Left hindlimb (tissue), 1 donor: ENCODE data around the gene FCHO2.

Source experiments
- DNase-seq: peaks from one replicate; pipeline ENCODE4 v3.0.0-alpha.2; 2018

FCHO2 gene

GRCh38 chr5:73116506-73116905 lies 160.7 kb downstream of the FCHO2 start:
- no peak for DNase-seq

DNA sequence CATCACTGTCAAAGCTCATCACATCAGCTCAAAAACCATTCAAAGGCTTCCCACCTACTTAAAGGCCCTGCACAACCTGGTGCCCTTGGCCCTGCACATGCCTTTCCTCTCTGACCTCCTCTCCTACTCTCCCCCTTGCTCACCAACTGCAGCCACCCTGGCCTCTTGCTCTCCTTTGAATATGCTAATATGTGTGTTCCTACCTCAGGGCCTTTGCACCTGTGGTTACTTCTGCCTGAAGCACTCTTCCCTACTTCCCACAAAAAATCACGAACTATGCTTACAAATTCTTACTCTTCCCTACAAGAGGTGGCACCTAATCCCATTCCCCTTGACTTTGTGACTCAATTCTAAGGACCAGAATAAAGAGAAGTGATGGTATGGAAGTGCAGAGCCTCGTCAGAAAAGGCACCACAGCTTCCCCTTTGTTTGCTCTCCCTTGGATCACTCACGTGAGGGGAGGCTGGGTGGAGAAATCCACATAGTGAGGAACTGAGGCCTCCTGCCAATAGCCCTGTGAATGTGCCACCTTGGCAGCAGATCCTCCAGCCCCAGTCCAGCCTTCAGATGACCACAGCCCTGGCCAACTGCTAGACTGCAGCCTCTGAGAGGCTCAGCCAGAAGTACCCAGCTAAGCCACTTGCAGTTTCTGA lies 161.4 kb downstream of the FCHO2 start:
- no peak for DNase-seq

DNA sequence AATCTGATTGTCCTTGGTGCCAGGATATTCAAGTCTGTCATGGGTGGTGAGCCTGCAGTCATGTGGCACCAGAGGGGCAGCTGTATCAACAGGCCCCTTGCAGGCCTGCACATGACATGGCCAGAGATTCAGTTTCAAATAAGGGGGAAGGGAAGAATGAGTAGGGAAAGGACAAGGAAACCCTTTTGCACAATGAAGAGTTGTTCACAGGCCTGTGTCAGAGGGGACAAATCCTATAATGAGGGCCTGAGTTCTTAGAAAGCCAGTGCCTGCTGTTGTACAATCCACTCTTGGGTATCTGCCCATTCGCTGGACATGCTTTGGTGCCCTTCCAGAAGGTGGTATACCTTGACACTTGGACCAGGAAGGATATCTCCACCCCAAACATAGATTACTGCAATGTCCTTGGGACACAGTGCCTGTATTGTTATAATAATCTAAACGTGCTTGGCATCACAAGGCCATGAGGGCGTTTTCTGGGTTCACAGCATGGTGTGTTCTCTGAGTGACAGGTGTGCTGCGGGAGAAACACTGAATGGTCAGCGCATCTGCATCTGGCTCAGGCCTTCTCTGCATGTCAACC lies 162.6 kb downstream of the FCHO2 start:
- no peak for DNase-seq

GRCh38 chr5:73119451-73120157 lies 163.8 kb downstream of the FCHO2 start:
- no peak for DNase-seq

GRCh38 chr5:73120222-73121118 lies 164.6 kb downstream of the FCHO2 start, which contains the start of gene TMEM171:
Gene TMEM171 (plus strand): TSS chr5:73120575. CDS start chr5:73123374, 2,799 bp downstream.
- peak; percentile 46 for DNase-seq

DNA sequence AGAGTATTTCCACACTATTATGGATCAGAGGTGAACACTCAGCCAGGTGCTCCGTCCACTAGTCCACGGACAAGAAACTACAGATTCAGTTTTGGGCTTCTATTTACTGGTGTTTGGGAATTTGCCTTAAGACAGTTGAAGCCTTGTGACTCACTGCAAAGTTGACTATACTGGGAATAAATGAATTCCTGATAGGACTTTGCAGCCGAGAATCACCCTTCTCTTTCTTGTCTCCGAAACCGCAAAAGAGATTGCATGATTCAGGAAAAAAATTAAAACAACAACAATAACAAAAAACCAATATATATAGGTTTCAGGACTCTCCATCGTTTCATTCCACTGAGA lies 165.2 kb downstream of the FCHO2 start:
- DNase-seq, result no peak

DNA sequence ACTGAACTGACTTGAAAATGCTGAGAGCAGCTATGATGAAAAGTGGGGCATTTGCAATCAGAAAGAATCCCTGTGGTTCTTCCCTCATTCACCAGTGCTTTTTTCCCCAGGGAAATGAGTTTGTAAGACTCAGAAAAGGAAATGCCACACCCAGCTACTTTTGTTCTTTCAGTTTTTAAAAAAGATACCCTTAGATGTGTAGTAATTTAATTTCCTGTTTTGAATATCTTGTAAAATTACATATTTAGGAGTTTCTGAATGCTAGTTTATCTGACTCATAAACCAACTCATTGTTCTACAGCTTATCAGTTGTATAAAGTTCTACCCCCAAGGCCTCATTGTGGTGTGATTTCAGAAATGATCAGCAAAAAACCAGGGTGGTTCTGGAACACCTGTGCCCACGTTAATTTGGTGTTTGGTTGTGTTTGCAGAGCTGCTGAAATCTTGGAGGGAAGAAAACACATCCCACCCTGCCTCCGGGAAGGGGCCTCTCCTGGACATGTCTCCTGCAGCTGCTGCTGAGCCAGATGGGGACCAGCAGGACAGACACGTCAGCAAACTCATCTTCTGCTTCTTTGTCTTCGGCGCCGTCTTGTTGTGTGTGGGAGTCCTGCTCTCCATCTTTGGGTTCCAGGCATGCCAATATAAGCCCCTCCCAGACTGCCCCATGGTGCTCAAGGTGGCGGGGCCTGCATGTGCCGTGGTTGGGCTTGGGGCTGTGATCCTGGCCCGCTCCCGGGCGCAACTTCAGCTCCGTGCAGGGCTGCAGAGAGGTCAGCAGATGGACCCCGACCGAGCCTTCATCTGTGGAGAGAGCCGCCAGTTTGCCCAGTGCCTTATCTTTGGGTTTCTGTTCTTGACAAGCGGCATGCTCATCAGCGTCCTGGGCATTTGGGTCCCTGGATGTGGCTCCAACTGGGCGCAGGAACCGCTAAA lies 167.3 kb downstream of the FCHO2 start:
- no peak for DNase-seq

GRCh38 chr5:73125289-73125688 lies 169.4 kb downstream of the FCHO2 start:
- DNase-seq, result no peak

DNA sequence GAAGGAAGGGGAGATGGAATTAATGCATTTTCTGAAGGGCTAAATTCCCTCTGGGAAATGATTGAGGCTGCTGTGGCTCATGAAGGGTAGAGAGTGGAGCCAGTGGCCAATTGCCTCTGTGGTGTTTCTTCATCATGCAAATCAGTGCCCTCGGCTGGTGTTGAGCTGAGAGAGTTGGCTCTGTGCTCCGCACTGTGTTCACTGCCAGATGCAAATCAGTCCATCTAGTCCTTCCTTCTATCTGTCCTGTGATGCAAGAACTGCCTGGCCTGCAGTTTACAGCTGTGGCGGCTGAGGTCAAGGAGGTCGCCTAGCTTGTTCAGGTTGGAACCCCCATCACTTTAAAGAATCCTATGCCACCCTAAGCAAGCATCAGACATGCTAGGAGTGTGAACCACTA lies 170.5 kb downstream of the FCHO2 start:
- no peak for DNase-seq

DNA sequence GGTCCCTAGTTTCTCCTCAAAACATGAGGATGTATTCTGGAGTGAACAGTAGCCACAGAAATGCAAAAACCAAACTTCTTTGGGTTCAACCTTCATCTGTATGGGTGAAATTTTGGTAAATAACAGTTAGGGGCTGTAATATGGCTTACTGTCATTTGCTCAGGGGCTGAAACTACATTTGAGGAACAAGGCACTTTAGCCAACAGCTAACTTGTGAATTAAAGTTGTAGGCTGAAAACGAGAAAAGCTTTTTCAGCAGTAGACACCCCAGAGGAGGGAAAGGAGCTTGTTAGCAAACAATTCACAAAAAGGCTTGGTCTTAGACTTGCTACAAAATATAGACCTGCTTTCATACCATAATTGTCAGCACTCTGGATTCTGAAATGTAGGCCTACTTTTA lies 171.1 kb downstream of the FCHO2 start:
- DNase-seq, result no peak

DNA sequence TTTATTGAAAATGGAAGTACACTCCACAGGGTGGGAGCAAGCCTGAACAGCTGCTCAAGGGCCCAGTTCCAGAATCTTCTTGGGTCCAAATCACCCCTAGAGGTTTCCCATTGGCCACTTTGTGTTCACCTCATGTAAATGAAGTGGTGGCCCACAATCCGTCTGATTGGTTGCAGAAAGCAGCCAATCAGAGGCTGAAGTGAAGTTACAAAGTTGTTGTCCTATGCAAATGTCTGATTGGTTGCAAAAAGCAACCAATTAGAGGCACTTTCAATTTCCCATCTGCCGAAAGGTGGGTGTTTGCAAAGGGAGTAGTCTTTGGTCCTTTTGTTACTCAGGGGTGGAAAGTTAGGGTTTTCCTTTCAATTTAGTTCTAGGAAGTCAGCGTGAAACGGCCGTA lies 173.3 kb downstream of the FCHO2 start:
- DNase-seq, result no peak

- DNase-seq, result no peak
These were observed 175.0 kb downstream of the FCHO2 start for GRCh38 chr5:73130811-73131210.

- DNase-seq, result no peak
These were observed 176.0 kb downstream of the FCHO2 start for GRCh38 chr5:73131711-73132425.

GRCh38 chr5:73132759-73133158 lies 176.9 kb downstream of the FCHO2 start:
- DNase-seq, result no peak

- no peak for DNase-seq
These were observed 179.2 kb downstream of the FCHO2 start for GRCh38 chr5:73135021-73135420.

DNA sequence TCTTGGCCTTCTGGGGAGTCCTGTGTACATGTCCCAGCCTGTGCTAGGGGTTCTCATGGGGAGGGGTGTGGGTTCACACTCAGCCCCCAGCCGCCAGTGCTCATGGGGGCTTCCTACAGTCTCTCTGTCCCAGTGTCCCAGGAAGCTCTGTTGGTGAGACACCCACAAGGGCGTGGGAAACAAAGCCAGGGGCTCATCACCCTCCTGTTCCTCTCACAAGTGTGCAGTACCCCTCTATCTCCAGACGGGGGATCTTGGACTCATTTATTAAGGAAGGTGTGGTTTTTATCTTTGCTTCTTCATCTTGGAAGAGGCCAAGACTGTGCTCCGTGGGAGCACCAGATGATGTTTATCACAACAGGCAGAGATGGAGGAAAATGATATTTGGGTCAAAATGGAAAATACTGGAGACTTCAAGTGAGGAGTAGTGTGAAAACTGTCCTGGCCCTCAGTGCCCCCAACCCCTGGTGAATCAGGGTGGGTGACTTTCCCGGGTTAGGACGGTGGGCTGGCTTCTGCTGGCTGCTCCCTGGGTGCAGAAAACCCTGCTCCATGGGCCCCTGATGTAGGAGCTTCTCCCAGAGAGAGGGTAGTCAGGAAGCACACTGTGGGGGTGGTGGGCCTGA lies 179.7 kb downstream of the FCHO2 start:
- DNase-seq, result no peak

DNA sequence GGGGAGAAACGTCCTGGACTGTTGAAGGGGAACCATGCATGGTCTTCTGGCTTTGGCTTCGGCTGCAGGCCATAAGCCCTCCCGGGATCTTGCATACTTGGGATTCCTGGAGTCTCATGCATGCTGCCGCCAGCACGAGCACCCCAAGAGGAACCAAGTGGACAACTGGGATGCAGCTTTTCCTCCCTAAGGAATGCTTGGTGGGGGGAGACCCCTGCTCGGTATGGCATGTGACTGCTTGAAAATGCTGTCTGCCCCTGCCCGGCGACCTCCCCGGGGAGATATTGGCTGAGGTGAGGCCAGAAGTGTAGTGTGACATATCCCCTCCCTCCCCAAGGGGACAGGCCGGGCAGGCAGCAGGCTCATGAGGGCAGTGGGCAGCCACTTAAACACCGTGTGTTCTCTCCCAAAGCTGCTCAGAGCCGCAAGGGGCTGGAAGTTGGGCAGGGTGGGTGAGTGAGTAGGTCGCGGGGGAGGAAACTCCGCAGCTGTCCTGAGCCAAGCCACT lies 180.3 kb downstream of the FCHO2 start:
- DNase-seq, result no peak

DNA sequence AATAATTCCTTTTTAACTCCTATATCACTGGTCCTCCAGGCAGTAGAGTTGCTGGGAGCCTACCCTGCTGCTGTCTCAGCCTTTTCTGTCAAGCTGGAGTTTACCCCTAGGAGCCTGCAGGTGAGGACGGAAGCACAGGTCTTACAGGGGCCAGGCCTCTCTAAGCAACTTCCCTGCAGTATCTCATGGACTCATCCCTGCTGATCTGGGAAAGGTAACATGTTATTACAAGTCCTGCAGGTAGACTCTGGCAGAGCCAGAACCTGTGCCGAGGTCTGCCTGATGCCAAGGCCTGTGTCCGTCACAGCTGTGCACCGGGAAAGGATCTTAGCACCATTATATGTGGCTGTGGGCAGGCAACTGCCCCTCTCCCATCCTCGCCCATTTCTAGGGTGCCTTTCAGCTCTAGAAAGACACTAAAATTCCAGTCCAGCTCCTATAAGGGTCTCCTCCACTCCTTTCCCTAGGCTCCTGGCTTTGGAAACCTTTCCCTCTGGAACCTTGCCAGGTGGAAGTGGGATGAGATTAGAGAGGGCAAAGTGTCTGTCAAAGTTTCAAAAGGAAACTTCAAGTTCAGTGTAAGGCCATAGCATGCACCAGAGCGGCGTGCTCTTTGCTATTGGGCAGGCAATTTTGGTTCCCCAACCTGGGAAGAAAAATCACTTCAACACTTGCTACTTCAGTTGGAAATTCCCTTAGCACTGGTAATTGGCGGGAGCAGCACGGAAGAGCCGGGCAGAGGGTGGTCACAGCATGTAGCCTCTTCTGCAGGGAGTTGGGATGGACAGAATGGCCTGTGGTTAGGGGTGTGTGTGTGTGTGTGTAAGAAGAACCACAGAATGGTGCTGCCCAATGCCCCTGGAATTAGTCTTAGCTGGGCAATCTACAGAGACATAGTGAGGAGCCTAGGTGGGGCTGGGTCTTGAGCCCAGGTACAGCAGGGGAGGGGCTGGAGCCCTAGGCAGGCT lies 182.0 kb downstream of the FCHO2 start:
- DNase-seq, result no peak

- no peak for DNase-seq
These were observed 183.6 kb downstream of the FCHO2 start for GRCh38 chr5:73139485-73139884.
